Ramos (cell line): Measurements from ENCODE around the gene NOTCH4.
"Not testable (repeated sequence)": the region's sequence is repeated elsewhere in the genome, so short reads cannot be mapped to it uniquely, and the experiment has no call there.

Source experiments
- in situ Hi-C: fragments of 300-500 bp; cut with MboI; formaldehyde crosslinking; loops from one replicate; pipeline ENCODE4 v1.14.3; 2022; ENCODE audit warnings: low sequenced_read_pairs; ENCODE audit not compliant: unreplicated experiment

The NOTCH4 gene

GRCh38 chr6:32222333-32223230 lies 1.3 kb downstream of the NOTCH4 start:
- in situ Hi-C loops: no loop called here

- in situ Hi-C loops: no loop called here
Observed at GRCh38 chr6:32220021-32220420, 3.8 kb downstream of the NOTCH4 start.

- in situ Hi-C loops: no loop called here
Observed at GRCh38 chr6:32218167-32218566, 5.7 kb downstream of the NOTCH4 start.

GRCh38 chr6:32216998-32217397 lies 6.9 kb downstream of the NOTCH4 start:
- in situ Hi-C loops: no loop called here

GRCh38 chr6:32216285-32216684 lies 7.6 kb downstream of the NOTCH4 start:
- in situ Hi-C loops: no loop called here

- in situ Hi-C loops: no loop called here
Observed at GRCh38 chr6:32215617-32216016, 8.2 kb downstream of the NOTCH4 start.

GRCh38 chr6:32214126-32214525 lies 9.7 kb downstream of the NOTCH4 start:
- in situ Hi-C loops: no loop called here

GRCh38 chr6:32213649-32214048 lies 10.2 kb downstream of the NOTCH4 start:
- in situ Hi-C loops: no loop called here

GRCh38 chr6:32212076-32212760 lies 11.6 kb downstream of the NOTCH4 start:
- in situ Hi-C loops: no loop called here

GRCh38 chr6:32211432-32211831 lies 12.4 kb downstream of the NOTCH4 start:
- in situ Hi-C loops: not testable (repeated sequence)

- in situ Hi-C loops: no loop called here
Observed at GRCh38 chr6:32210191-32210601, 13.7 kb downstream of the NOTCH4 start.

GRCh38 chr6:32208996-32209395 lies 14.9 kb downstream of the NOTCH4 start:
- in situ Hi-C loops: no loop called here

GRCh38 chr6:32204268-32204715 lies 19.6 kb downstream of the NOTCH4 start:
- in situ Hi-C loops: no loop called here

GRCh38 chr6:32203426-32204267 lies 20.2 kb downstream of the NOTCH4 start:
- in situ Hi-C loops: no loop called here

GRCh38 chr6:32202186-32202585 lies 21.7 kb downstream of the NOTCH4 start:
- in situ Hi-C loops: no loop called here

- in situ Hi-C loops: no loop called here
Observed at GRCh38 chr6:32200711-32201475, 23.0 kb downstream of the NOTCH4 start.

- in situ Hi-C loops: no loop called here
Observed at GRCh38 chr6:32198866-32199265, 25.0 kb downstream of the NOTCH4 start.

GRCh38 chr6:32198345-32198696 lies 25.5 kb downstream of the NOTCH4 start:
- in situ Hi-C loops: no loop called here

- in situ Hi-C loops: no loop called here
Observed at GRCh38 chr6:32196682-32197616, 26.9 kb downstream of the NOTCH4 start.
